GM18517 (cell line): Measurements from ENCODE around the gene DNAAF9.

Experiments
- ATAC-seq: cut with Tn5 transposase; IDR thresholded peaks from one replicate; pipeline ENCODE4 v1.9.1; 2021; ENCODE audit warnings: mild to moderate bottlenecking, moderate library complexity; ENCODE audit not compliant: unreplicated experiment

DNAAF9 gene

DNA sequence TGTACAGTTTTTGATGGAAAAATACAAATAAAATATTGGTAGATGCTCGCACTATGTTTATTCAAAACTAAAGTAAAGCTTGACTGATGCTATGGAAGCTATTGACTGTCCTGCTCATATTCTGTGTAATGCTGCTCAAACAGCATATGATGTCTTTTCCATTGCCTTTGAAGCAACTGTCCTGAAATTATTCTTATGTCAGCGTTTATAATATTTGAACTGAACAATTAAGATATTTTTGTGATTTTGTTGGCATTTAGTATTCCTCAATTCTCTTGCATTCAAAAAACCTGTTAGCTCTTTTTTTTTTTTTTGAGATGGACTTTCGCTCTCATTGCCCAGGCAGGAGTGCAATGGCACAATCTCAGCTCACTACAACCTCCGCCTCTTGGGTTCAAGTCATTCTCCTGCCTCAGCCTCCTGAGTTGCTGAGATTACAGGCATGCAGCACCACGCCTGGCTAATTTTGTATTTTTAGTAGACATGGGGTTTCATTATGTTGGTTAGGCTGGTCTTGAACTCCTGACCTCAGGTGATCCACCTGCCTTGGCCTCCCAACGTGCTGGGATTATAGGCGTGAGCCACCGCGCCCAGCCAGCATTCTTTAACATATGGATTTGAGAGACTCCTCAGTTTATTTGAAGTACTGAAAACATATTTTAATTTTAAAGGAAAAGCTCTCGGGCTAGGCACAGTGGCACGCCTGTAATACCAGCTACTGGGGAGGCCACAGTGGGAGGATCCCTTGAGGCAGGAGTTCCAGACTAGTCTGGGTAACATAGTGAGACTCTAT lies 5.3 kb upstream of the DNAAF9 start:
- ATAC-seq, result no peak

DNA sequence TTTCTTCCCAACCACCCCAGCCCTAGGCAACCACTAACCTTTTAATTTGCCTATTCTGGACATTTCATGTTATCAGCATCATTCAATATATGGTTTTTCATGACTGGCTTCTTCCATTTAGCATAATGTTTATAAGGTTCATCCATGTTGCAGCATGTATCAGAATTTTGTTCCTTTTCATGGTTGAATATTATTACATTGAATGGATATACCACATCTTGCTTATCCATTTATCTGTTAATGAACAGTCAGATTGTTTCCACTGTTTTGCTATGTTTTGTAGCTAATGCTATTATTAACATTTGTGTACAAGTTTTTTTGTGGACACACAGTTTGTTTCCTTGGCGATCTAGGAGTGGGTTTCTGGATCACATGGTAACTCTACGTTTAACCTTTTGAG lies 3.0 kb upstream of the DNAAF9 start:
- ATAC-seq, result no peak

DNA sequence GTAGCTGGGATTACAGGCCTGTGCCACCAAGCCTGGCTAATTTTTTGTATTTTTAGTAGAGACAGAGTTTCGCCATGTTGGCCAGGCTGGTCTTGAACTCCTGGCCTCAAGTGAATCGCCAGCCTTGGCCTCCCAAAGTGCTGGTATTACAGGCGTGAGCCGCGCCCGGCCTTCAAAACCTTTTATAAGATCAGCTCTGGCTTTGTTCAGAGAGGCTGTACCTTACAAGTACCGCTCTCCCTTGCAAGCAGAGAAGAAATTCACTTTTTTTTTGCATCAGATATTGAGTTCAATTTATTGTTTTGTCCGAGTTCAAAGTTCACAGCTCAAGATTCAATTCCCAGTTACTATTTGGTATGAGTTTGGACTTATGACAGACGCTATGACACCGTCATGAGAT lies 1.9 kb upstream of the DNAAF9 start:
- ATAC-seq, result no peak

DNA sequence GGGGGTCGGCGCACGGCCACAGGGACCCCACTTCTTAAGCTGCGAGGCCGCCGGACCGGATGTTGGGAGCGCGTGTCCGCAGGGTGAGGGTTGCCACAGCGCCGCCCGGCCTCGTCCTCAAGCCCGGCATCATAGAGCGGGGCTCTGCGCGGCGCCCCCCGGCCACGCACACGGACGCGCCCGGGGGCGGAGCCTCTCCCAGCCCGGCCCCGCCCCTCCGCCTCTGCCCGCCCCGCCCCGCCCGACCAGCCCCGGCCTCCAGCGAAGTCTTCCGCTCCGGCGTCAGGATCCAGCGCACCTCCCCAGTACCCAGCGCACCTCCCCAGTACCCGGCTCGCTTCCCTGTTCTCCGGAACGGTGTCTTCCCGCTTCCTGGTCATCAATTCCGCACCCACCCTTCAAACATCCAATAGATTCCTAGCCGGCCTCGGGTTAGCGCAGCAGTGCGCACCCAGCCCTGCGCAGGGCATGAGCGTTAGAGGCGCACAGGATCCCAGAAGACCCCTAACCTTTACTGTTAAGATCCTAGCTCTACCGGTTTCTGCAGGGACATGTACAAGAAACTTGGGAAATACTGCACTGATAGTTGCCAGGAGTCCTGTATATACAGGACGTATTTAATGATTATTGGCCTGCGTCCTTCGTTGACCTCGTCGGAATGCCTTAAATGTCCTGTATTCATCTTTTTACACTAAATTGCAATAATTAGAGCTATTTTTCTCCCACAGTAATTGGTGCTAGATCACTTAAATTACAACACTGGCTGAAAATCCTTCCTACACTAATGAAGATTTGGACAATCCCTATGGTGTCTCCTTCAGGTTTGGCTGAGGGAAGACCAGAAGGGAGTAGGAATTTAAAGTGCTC lies 535 bp upstream of the DNAAF9 start:
- ATAC-seq, result no peak

DNA sequence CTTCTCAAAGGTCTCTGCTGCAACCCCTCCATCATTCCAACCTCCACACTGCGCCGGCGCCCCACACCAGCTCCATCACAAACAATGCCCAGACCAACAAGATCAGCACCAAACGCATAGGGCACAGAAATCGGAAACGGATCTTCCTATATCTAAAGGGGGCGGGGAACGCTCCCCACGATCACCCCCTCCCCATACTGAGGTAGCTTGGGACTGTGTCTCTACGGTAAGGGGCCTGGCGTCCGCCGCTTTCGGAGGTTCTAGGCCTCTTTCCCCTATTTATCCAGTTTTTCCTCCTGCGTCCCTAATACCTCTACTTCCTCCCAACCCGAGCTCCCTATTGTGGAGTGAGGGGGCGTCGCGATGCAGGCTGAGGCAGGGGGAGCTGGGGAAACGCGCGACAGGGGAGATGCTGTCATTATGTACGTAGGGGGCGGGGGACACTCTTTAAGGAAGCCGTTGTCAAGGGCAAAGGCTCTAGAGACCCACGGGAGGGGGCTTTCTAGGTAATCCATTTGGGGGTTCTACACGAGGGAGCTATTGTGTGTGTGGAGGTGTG lies 909 bp downstream of the DNAAF9 start:
- no peak for ATAC-seq

DNA sequence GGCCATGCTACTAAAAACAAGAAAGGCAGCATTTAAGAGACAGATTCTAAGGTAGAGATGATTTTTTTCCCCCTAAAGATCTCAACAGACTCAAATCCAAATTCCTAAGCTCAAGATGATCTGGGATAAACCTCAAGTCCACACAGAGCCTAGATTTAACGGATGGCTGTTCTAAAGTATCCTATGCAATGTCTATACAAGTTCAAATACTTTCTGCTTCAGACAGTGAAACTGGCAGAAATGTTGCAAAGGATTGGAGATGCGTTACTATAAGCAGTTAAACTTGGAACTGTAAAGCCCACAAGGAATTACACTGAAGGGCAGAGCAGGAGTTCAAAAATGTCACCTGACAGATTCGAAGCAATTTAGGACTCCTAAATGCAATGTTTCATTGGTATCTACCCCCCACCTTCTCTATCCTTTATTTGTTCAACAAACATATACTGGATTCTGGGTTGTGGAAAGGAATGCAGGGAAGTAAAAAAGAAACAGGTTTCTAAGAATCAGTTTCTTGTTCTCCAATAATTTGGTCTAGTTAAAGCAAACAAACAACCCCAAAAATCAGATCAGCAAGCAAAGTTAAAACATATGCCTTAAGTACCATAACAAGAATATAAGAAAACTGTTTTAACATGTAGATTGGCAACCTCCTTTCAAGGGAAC lies 1.6 kb downstream of the DNAAF9 start:
- no peak for ATAC-seq

DNA sequence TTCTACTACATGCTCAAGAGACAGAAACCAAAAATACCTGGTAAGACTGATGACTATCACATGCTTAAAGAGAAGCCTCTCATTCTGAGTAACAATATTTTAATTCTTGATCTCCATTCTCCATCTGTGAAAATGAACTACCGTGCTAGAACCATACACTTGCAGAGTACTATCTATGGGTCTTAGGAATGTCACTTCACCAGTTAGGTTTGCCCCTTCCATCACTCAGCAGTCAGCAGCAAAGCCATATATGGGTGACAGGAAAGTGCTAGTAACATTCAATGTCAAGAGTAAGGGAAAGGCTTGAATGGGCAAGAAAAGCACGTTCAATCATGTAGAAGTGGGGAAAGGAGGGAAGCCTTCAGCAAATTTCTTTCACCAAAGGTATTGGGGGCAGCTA lies 2.3 kb downstream of the DNAAF9 start:
- no peak for ATAC-seq

DNA sequence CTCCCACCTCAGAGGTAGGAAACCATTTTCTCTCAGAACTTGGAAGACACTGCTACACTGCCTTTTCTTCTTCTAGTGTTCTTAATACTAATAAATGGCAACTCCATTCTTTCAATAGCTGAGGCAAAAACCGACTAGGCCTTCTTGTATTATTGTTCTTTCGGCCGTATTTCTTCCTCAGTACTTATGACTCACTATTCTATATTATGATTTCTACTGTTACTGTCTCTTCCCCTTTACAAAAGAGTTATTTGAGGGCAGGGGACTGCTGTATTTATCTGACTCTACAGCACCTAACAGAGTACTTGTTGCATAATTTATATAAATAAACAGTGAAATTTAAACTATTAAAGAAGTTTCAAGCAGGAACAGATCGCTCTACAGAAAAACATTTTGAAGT lies 3.1 kb downstream of the DNAAF9 start:
- no peak for ATAC-seq

DNA sequence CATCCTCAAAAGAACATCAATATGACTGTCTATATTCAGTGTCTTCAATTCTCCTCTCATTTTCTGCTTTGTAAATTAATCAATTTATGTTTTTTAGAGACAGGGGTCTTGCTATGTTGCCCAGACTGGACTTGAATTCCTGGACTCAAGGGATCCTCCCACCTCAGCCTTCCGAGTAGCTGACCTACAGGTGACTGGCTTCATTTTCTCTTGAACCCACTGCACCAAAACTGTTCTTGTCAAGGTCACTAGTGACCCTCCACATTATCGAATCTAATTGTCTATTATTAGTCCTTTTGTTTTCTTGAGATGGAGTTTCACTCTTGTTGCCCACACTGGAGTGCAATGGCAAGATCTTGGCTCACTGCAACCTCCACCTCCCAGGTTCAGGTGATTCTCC lies 3.7 kb downstream of the DNAAF9 start:
- no peak for ATAC-seq

DNA sequence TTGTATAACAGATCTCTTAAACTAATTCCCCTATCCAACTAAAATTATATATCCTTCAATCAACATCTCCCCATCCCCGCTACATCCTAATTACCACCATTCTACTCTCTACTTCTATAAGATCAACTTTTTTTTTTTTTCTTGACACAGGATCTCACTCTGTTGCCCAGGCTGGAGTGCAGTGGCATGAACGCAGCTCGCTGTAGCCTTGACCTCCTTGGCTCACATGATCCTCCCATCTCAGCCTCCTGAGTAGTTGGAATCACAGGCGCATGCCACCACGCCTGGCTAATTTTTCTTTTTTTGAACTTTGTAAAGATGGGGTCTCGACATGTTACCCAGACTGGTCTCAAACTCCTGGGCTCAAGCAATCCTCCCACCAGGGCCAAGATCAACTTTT lies 5.0 kb downstream of the DNAAF9 start:
- no peak for ATAC-seq

DNA sequence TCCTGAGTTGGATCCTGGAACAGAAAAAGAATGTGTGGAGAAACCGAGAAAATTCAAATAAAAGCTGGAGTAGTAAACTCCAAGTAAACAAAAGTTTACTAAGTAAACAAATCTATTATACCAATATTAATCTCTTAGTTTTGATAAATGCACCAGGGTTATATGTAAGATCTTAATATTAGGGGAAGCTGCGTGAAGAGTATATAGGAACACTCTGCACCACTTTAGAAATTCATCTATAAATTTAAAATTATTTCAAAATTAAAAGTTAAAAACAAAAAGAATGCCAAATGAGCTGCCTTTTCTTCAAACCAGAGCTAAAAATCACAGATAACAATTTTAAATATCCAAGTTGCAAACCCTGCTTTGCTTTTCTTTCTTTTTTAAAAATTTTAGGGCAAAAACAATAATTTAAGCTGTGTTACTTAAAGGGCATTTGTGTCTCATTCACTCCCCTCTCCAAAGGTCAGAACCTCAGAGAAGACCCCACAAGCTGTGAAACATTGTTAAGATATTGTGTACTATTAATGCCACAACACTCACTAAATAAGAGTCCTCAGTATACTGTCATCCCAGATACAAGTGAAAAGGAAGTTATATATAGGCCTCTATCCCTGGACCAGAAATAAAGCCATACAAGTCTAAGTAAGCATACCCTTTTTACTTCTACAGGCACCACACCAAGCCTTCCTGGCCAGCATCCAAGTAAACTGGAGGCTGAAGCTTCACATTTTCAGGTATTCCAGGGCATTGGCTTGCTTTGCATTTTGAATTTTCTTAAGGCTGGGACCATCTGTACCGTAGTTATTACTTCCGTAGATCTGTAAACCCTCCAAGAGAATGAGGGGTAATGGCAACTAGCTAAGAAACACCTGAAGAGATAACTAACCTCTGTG lies 7.0 kb downstream of the DNAAF9 start:
- ATAC-seq, result no peak

DNA sequence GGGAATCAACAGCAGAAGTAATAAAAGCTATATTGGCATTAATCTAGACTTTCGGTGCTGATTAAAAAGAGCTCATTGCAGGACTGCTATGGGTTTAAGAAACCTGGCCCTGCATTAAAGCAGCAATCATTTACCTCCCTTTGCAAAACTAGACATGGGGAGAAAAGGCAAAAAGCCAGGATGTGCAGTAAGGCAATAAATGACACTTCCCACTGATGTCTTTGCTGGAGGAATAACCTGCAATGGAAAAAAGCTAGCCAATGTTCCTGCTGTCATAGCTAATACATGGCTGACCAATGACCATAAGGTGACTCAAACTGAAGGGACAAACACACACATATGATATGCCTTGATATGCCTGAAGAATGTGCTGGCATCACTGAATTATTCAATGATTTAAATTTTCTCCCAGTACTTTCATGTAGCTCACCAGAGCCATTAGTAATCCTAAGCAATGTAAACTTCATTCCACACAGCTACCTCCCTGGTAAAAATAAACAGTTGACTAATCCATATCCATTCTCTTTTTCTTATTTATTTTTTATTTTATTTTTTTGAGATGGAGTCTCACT lies 8.7 kb downstream of the DNAAF9 start:
- no peak for ATAC-seq

DNA sequence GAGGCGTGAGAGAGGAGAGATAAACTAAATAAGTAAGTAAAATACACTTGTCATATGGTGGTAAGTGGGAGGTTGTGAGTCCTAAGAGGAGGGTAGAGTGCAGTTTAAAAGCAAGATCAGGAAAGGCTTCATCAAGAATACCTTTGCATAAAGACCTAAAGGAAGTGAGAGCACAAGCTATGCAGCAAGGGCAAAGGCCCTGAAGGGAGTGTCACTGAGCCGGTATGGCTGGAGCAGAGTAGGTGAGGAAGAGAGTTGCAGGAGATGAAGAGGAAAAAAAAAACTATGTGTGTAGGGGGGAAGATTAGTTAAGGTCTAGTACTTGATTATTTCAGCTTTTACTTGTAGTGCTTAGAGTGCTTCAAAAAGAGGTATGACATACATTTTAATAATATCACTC lies 11.0 kb downstream of the DNAAF9 start:
- ATAC-seq, result no peak

DNA sequence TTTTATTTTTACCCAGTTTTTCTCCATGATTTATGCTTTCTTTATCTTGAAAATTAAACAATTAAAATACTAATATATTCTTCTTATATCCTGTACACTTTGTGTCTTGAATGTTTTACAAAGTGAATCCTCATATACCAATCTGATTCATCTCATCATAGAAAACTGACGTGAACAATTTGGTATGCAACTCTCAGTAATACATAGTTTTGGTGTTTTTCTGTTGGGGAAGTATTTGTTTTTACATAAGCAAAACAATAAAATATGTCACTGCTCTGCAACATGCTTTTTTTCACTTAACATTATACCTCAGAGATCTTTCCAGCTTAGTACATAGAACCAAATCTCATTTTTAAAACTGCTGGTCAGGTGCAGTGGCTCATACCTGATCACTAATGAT lies 14.7 kb downstream of the DNAAF9 start:
- ATAC-seq, result no peak

DNA sequence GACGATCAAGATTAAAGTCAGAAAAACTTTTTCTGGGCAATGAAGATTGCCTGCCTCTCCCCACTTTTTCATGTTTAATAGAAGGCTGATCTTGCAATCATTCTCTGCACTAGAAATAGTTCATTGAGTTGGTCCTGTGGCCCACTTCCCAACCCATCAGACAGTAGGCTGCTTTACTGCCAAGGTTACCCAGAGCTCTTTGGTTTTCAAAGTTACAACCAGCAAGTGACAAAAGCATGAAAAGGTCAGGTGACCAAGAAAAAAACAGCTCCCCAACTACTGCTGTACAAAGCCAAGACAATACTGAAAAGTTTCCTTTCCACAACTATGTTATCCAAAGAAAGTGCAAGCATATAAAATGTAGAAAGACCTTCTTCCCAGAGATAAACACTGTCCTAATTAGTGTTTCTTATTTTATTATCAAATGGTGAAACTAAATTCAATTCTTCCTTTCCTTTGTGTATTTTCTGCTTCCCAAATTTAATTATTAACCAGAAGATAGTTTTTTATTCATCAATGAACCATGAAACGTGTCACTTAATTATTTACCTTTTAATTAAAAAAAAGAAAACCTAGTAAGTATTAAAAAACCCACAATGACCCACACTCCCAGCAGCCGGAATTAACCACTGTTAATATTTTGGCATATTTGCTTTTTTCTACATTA lies 16.6 kb downstream of the DNAAF9 start:
- no peak for ATAC-seq

DNA sequence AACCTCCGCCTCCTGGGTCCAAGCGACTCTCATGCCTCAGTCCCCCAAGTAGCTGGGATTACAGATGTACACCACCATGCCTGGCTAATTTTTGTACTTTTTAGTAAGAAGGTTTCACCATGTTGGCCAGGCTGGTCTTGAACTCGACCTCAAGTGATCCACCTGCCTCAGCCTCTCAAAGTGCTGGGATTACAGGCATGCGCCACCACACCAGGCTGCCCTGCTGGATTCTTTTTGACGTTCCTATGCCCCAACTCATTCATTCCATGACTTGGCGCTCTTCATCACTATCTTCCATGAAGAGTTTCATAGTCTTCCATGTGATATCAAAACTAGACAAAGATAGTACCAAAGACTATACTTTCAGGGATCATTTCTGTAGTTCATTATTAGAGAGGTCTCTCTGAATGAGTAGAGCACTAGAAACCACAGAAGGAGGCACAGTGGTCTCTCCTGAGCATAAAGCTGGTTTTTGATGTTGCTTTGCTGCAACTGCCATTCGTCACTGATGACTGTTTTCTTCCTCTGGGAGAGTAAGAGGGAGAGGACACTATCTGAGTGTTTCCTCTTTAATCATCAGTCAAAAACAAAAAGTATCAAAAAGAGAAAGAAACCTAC lies 23.5 kb downstream of the DNAAF9 start:
- no peak for ATAC-seq

DNA sequence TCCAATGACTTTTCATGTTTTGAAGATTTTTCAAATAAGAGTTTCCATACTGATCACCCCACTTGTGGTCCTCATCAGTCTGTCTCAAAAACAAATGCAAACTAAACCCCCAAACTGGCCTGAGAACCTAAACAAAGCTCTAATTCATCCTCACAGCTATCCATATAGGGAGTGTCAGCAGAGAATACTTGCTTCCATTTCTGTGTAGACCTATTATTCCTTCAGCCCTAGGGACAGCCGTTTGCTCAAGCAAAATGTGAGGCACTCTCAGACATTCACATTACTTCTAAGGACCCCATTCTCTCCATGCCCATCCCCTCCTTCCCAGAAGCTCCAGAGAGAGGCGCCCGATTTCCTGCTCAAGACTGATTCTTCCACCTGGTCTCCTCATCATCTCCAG lies 24.6 kb downstream of the DNAAF9 start:
- ATAC-seq, result no peak

DNA sequence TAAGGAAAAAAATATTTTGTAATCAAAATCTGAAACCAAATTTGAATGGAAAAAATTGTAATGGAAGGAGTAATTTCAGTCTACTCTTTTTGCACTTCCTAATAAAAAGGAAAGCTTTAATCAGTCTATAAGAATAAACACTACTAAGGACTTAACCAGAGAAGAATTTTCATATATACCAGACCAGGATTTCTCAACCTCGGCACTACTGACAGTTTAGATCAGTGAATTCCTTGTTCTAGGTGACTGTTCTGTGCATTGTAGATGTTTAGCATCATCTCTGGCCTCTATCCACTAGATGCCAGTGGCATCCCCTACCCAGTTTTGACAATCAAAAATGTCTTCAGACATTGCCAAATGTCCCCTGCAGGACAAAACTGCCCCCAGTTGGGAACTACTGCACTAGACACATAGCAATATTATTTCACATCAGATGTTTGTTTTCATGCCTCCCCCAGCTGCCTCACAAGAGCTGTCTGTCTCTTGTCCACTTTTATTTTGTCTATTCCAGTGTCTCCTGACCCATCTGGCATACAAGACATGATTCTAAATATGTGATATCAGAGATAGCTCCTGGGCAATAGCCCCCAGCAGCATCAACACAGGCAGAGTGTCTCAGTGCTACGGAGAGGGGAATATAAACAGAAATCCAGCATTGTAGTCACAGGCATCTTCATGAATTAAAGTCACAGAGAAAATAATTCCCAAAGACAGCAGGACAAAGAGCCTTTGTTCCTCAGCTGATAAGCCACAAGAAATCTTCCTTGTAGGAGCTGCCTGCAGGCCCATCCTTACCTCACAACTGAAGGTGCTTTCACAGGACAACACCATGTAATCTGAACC lies 27.0 kb downstream of the DNAAF9 start:
- ATAC-seq, result no peak
